GM21825 (cell line): Measurements from ENCODE around the gene PIM3.
A peak's percentile ranks its signal among the peaks of the same experiment; 100 is the strongest.

Experiments used
- ATAC-seq: cut with Tn5 transposase; IDR thresholded peaks from one replicate; pipeline ENCODE4 v1.9.1; 2021; ENCODE audit warnings: mild to moderate bottlenecking, moderate library complexity; ENCODE audit not compliant: unreplicated experiment

The PIM3 gene

DNA sequence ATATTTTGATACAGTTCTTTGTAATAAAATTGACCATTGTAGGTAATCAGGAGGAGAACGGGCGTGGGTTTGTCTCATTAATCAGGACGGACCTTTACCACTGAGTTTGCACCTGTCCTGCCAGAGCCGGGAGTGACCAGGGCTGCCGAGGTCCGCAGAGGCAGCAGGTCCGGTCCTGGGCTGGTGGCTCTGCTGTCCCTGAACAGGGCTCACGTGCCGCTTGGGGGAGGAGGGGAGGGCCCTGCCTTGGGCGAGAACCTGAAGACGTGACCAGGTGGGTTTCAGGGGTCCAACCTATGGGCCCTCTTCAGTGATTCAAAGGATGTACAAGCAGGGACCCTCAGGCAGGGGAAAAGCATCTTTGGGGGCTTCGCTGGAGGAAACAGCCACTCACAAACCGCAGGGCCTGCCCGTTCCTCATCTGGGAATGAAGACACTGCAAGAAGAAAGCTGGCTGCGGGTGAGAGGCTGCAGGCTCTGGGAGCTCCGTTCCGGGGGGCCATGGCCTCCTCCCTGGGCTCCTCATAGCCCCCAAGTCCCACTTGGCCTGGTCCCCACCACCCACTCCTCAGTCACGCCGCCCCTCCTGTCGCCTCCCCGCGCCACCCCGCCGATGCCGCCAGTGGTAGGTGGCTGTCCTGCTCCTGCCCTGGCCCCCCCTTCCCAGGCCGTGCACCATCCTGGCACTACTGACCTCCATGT, 32.9 kb upstream of the PIM3 start:
- ATAC-seq, result no peak

DNA sequence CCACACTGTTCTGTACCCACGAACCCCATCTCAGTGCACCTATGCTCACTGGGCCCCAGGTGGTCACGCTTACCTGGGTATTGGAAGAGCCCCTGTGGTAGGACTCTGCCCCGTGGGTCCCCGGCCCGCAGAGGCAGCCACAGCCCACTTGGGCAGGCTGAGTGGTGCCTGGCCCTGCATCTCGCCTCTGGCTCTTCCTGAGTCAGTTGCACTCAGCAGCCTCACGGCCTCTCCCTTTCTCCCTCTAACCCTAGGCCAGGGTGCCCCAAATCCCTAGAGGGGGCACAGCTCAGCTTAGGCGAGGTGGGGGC, 32.4 kb upstream of the PIM3 start:
- ATAC-seq, result no peak

DNA sequence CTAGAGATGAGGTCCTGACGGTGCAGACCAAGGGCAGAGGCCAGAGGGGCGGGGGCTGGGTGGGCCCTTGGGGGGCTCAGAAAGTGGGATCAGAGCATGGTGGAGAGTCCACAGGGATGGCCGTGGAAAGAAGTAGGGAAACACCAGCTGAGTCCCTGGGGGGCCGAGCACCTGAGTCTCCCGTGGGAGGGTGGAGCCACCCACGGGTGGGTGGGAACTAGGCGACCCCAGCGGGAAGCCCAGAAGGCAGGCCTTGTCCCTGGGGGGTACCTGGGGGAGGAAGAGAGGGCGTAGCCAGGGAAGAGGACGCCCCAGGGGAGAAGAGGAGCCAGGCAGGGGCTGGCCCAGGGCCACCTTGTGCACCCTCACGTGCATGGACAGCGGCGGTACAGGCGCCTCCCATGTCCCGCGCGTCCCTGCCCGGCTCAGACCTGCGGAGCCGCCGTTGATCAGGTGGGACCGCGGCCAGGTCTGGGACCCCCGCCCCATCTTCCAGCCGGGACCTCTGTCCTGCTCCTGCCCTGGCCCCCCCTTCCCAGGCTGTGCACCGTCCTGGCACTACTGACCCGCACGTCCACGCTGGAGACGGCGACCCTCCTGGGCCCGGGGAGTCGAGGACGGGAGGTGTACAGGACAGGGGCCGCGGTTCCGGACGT, 31.9 kb upstream of the PIM3 start:
- no peak for ATAC-seq

DNA sequence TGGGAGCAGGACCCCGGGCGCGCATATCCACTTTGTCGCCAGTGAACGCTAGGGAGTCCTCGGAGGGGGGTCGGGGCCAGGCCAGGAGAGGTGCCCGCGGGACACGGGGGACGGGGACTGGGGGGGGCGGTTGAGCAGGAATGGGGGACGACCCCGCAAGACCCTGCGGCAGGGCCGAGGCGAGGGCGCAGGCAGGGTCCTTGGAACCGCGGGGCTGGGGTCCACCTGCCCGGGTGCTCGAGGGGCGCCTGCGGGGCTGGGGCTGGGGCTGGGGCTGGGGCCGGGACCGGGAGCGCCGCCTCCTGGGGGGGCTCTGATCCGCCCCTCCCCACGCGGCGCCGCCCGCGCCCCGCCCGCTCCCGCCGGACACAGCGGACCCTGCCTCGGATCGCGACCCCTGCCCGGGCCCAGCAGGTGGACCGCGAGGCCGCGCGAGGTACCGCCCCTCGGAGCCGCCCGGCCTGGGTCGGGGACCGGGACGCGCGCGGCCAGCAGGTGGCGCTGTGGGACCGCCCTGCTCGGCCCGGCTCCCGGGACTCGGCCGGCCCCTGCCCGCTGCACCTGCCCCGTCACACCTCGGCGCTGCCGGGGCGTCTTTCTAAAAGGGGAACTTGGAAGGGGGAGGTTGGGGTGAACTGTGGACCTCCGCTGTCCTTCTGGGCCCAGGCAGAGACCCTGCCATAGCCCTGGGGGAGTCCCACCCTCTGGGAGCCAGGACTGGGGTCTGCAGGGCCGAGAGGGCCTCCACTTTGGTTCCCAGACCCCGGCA, 31.2 kb upstream of the PIM3 start:
- no peak for ATAC-seq

DNA sequence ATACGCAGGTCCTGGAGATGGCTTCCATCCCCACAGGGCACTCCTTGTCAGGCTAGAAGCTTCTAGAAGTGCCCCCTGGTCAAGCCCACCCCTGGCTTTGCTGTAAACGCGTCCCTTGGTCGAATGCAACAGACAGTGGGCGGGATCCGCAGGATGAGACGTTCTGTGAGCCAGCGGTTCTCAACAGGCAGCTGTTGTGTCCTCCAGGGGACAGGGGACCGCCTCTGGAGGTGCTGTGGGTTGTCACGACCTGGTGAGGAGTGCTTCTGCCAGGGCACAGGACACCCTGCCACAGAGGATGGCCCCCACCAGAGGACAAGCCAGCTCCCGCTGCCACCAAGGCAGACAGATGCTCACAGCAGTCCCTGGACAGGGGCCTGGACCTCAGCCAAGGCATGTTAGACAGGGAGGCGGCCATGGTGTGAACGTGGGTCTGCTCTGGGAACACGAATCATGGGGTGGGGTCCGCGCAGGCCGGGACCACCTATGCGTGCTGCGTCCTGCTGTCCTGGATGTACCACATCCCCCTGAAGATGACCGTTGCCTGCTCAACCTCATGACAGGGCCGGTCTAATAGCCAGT, 30.5 kb upstream of the PIM3 start:
- ATAC-seq, result no peak

DNA sequence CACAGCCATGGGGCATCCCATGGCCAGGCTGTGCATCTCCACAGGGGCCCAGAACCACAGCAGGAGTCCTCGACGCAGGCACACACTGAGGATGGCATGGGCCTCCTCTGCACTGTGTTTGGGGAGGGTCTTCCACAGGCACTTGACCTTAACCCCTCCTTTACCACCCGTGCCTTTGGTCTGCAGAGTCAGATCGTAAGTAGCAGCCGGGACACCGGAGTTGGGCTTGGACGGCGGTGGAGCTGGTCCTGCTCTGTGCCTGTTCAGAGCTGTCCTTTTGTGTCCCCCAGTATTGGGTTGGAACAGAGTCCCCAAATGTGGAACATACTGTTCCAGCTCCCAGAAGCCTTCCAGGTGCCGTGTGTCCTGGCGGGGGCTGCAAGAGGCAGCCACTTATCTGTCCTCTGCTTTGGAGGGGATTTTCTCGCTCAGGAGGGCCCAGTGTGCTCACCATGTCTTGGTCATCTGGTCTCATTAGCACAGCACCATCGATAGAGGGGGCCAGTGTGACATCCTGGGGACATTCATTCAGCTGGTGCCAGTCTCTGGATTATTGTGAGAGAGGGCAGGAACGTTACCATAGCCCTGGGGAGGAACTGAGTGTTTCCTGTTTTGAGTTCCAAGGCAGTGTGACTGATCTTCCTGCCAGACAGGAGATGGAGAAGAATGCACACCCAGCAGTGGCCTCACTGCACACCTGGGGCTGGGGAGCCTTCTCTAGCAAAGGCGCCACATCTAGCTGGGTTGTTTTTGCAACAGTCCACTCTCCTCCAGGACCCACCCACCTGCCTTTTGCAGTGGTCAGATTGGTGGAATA, 29.8 kb upstream of the PIM3 start:
- peak; percentile 37 for ATAC-seq

DNA sequence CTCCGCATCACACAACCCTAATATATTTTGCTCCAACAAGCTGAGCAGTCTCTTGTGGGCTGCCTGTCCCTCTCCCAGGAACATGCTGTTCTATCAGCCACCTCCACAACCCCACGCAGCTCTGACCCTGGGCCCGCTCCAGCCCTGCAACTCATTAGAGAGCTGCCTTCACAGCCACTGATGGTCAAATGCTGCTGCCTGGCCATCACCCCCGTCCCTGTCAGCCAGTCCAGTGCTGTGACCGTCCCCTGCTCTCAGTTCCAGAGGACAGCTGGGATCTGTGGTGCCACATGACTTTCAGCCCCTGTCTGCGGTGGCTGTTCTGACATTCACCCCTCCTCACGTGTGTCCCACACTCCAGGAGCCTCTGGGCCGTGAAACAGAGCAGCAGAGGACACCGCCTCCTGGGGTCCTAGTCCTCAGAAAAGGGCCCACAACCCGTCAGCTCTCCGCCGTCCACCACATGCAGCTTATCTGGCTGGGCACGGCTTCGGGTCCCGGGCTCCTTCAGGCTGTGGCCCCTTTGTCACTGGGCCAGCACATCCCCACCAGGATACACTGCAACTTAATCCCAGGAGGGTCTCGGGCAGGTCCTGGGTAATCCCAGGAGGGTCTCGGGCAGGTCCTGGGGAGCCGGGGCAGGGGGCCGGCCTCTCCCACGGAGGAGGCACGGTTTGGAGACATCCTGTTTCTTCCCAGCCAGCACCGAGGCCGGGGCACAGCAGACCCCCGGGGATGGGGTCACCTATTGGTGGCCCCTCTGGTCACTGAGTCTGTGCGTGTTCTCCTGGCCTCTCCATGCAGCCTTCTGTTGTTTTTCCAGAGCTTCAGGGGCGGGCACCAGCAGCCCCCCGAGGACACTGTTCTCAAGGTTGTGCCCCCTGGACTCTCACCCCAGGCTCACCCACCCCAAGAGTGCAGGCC, 27.1 kb upstream of the PIM3 start:
- ATAC-seq, result no peak

DNA sequence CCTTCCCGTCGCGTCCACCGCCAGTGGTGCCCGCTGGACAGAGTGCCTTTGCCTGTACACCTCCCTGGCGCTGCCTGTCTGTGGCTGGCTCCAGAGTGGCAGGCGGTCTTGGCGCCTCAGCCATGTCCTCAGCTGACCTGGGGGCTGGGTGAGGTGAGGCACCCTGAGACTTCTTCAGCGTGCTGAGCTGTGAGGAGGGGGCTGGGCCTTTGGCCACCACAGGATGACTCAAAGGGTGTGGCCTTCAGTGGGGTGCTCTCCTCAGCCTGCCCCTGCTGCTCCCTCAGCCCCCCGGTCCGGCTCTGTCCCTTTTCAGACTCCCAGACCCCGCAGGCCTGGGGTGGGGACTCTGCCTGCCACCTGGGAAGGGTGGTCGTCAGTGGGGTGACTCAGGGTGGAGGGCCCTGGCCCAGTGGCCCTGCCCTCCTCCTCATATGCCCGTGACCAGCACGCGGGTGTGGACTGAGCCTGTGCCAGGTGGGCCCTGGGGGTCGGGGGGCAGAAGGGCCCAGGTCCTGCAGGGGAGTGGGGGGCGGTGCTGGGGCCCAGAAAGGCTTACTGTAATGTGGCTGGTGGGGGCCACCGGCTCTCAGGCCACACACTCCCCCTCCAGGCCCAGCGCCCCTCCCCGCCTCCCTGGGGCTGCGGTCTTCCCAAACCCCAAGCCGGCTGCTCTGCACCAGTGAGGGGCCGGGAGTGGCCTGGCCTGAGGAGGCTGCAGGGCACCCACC, 26.2 kb upstream of the PIM3 start:
- ATAC-seq, result no peak

DNA sequence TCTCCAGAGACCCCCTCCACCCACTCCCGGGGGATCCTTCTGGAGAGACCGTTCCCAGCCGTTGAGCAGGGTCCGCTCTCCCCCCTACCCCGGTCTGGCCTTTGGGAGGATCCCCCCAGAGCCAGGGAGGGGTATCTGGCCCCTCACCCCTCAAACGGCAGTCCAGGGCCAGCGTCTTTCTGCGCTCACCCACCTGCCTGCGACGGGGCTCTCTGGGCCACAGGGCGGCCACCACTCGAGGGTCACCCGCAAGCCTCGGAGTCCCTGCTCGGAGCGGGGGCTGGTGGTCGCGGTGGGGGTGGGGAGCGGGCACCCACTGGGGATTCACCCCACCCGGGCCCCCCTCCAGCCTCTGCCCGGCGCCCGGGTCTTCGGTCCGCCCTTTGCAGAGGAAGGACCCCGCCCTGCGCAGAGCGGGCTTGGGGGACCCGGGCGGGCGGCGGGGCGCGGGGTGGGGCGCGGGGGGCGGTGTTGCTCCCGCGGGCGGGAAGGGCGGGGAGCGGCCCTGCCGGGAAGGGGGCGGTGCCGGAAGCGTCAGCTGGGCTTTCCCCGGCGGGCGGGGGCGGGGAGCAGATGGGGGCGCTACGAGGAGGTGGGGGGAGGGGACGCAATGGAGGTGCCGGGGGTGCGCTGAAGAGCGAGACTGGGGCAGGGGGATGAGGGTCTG, 25.5 kb upstream of the PIM3 start:
- no peak for ATAC-seq

DNA sequence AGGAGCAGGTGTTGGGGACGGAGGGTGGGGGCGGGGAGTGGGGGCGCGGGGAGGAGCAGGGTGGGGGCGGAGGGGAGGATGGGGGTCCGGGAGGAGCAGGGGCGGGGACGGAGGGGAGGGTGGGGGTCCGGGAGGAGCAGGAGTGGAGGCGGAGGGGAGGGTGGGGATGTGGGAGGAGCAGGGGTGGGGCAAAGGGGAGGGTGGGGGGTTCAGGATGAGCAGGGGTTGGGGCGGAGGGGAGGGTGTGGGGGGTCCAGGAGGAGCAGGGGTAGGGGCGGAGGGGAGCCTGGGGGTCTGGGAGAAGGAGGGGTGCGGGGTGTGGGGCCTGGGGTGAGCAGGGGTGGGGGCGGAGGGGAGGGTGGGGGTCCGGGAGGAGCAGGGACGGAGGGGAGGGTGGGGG, 25.0 kb upstream of the PIM3 start:
- ATAC-seq, result no peak

DNA sequence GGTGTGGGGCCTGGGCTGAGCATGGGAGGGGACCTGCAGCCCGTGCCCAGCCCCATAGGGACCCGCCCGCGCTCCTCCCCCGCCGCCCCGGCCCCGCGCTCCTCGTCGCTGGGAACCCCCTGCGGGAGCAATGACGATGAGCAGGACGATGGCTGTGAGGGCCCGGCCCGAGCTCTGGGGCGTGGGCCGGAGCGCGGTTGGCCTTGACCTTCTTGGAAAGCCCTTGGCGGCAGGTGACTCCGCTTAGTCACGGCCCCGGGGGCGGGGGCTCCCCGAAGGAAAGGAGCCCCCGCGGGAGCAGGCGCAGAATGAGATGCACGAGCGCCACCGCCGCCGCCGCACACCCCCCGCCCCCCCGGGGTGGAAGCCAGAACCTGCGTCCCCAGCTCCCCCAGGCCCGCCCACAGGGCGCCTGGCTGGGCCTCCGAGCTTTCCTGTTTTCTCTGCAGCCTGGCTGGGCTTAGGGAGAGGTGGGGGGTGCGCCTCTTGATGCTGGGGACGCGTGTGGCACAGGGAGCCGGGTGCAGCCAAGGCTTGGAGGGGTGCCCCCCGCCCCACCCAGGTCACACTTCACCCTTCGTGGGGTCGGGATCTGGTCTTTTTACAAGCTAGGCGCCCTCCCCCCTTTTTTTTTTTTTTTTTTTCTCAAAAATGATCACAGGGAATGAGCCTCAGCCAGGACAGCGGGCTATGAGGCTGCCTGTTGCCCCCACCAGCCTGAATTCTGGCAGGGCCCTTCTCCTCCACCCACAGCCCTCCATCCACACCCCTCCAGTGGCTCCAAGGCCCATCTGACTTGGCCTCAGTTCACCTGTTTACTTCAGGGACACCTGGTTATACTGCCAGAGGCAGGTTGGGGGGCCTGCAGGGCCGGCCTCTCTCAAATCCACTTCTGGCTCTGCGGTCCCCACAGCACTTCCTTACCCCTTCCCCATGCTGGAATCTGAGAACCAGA, 24.3 kb upstream of the PIM3 start:
- peak; percentile 63 for ATAC-seq

DNA sequence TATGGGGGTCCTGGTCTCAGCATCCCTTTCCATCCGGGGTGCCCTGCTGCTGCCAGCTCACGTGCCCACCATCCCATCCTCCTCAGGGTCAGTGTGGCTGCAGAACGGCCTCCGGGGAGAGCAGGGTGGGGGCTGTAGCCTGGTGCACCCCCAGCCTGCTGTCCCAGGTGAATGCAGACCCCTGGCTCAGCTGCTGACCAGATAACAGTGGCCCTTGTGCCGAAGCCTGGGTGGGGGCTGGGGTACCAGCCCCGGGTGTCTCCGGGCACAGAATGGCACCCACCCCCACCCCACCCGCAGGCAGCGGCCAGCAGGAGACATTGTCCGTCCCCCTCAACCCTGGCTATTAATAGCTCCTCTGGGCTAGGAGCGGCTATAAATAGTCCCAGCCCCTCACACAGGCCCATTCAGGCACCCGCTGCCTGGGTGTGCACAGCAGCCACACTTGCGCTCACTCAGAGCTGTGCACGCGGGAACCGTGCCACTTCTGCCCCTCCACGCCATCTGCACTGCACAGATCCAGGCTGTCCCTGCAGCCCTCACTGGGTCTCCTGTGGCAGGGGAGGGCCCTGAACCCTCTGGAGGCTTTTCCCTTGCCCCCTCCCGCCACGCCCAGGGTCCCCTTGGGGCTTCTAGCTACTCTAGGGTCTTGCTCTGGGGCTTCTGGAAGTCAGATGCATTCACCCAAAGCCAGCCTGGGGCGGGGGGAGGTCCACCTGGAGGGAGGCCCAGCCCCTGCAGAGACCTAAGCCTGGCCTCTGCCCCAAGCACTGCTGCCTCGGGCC, 23.4 kb upstream of the PIM3 start:
- ATAC-seq, result no peak

DNA sequence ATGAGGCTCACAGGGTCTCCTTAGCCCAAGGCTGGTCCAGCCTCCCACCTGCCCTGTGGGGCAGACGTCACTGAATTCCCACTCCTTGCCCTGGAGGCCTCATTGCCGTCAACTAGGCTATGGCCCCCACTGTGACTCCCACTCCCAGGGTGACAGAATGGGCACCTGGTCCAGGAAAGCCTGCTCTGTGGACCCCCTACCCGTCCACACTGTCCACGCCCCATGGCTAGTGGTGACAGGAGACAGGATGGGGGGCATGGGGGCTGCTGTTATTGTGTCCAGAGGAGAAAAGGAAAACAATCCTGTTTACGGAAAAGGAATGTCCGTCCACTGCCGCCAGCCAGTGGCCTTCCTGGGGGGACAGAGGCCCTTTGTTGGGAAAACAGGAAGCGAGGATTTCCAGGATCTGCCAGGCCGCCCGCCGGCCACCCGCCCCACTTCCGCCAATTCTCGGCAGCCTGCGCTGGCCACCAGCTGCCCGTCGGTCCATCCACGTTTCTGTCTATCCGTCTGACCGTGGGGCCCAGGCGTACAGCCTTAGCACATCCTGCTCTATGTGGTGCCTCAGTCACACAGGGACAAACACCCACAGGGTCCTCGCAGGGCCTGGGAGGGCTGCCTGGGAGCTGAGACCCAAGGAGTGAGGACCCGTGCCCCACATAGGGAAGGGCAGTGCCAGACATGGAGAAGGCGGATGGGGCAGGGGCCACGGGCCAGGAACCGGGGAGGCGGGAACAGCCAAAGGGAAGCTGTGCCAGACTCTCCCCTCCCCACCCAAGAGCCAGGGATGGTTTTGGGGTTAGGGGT, 22.6 kb upstream of the PIM3 start:
- no peak for ATAC-seq

DNA sequence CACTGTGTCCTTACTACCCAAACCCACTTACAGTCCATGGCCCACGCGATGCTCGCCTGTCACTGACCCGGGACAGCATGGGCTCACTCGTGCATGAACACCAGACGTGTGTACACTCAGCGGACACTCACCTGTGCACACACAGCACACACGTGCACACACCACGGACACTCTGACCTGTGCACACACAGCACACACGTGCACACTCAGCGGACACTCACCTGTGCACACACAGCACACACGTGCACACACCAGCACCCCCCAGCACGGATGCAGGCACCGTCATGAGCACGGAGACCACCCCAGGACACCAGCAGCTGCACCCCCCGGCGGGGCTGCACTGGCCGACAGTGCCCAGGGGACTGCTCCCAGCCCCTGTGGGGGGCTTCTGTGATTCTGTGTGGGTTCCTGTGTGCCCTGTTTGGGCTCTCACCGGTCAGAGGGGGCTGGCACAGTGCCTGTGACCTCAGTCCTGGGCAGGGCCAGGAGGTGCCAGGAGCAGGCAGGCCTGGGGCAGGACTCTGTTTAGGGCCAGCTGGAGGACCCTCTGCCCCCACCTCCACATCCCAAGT, 21.9 kb upstream of the PIM3 start:
- no peak for ATAC-seq

DNA sequence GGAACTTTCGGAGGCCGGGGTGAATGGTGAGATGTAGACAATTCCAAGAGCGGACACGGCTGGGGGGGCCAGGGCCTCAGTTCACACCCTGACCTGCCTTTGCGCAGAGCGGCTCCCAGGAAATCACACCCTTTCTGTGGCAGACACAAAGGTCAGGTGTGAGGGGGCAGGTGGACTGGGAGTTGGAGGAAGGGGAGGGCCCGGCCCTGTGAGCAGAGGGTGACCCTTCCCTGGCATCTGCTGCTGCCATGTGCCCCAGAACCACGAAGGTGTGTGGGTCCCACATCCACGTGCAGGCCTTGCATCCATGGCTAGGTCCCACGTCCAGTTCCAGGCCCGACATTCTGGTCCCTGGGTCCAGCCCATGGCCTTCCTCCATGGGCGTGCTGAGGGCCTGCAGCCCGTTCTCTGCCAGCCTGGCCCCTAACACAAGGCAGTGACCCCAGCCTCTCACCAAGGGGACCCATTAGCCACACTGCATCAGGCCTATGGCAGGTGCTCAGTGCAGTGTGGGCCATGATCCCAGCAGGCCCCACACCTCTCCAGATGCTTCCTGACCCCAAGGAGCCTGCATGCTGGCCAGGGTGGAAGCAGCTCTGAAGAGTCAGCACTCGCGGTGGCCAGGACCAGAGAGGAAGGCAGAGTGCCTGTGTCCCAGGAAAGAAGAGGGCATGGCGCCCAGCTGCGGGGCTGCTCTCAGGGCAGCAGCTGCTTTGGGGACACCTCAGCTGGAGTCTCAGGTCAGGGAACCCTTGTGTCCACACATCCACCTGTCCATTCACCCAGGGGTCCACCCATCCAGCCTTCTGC, 18.9 kb upstream of the PIM3 start:
- ATAC-seq, result no peak
